Activated CD8-positive, alpha-beta T cell treated with anti-CD3 and anti-CD28 coated beads, Interleukin-2, amount 10 ng/mL, durations not matched to agents 7 days and 5 days (primary cell): ENCODE data around the gene MRPL54. TPM values are rescaled to one million over a fixed set of nuclear protein-coding genes. Genes with fewer than 3 reads are reported as not detected.

ENCODE experiments used
- ATAC-seq: fragments of 150-1000 bp; cut with Tn5 transposase; one replicate; pipeline ENCODE4 v1.10.0; 2021; ENCODE audit warnings: moderate library complexity
- CTCF ChIA-PET: fragments of 350-600 bp; sonication (Branson Sonifier 250); formaldehyde crosslinking; loops from one replicate; lab custom pipeline; 2021; ENCODE audit warnings: antibody characterized with exemption; lab: Charles Lee
- POLR2A ChIA-PET: fragments of 350-600 bp; sonication (Branson Sonifier 250); formaldehyde crosslinking; loops from one replicate; lab custom pipeline; 2021; ENCODE audit warnings: antibody characterized with exemption; lab: Charles Lee
- DNase-seq: peaks from one replicate; pipeline ENCODE4 v3.0.0-alpha.2; 2020
- H3K27ac Mint-ChIP-seq: one replicate; pipeline ENCODE4 v1.8.0; 2021; ENCODE audit warnings: mild to moderate bottlenecking, mixed read lengths
- H3K27me3 Mint-ChIP-seq: one replicate; pipeline ENCODE4 v1.8.0; 2021; ENCODE audit warnings: low read depth, mixed read lengths
- H3K36me3 Mint-ChIP-seq: one replicate; pipeline ENCODE4 v1.8.0; 2021; ENCODE audit warnings: low read depth, mixed read lengths
- H3K4me1 Mint-ChIP-seq: one replicate; pipeline ENCODE4 v1.8.0; 2021; ENCODE audit warnings: low read depth, mixed read lengths
- H3K4me3 Mint-ChIP-seq: one replicate; pipeline ENCODE4 v1.8.0; 2021; ENCODE audit warnings: mild to moderate bottlenecking, mixed read lengths
- H3K9me3 Mint-ChIP-seq: one replicate; pipeline ENCODE4 v1.8.0; 2022; ENCODE audit warnings: mixed read lengths; ENCODE audit not compliant: insufficient read depth
- total RNA-seq, 2 experiments: library from RNA; stranded (reverse); gene quantifications; one replicate each; pipeline ENCODE4 v1.2.3, GENCODE V29; 2021

Gene MRPL54
- total RNA-seq, 2 experiments from 2014 or later, result 66.9 to 71.4 TPM

DNA sequence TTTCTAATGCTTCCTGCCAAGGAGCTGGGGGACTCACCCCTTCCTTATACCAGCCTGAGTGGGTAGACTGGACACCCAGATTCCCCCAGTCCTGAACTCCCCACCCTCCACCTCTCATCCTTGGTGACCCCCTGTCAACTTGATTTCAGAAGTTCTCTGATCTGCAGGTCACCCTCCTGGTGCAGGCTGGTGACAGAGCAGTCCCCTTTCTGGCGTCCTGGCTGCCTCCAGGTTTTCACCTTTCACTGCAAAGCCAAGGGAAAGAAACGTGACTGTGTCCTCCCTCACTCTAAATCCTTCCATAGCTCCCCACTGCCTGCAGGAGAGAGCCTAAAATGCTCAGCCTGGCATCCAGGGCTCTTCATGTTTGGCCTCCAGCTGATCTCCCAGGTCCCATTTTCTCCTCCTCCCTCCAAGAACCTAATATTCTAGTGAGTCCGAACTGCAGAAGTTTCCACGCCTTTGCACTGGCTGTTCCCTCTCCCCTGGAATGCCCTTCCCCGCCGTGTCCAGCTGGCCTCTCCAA, 27.8 kb downstream of the MRPL54 start:
- Mint-ChIP-seq H3K9me3 (no peaks in the 10 kb centered on the region), H3K27me3 (peaks cover 2% of the 10 kb centered on the region), H3K4me1 (peaks cover 25% of the 10 kb centered on the region), H3K36me3 (peaks cover 2% of the 10 kb centered on the region), H3K4me3 (no peak overlapping the region), H3K27ac (no peak overlapping the region)
- DNase-seq (no peak), ATAC-seq (no peak)
- ChIA-PET POLR2A (no interaction called here), CTCF (interaction anchor here (2.1 kb wide), 2 partner anchors 28 to 31 kb away, joined by 5 to 6 read pairs; partner anchors contain the start of gene MRPL54)

DNA sequence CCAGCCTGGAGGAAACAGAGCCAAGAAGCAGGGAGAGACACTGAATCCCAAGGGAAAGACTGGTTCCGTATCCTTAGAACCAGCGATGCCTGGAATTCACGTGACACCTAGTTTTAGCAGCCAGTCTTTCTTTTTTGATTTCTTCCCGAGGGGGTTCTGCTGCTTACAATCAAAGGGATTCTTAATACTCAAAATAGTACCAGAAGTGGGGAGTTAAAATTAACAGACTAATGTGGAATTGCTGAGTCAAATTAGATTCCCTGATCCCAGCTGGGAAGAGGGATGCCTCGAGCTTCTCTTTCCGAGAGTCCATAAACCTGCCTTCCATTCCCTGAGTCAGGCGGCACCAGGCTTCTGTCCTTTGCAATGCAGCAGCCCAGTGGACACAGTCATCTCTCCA, 28.5 kb downstream of the MRPL54 start:
- Mint-ChIP-seq H3K4me1 (peaks cover 22% of the 10 kb centered on the region), H3K9me3 (no peaks in the 10 kb centered on the region), H3K27me3 (peaks cover 2% of the 10 kb centered on the region), H3K36me3 (peaks cover 2% of the 10 kb centered on the region), H3K4me3 (no peak overlapping the region), H3K27ac (no peak overlapping the region)
- ChIA-PET POLR2A (no interaction called here), CTCF (no interaction called here)
- ATAC-seq (no peak), DNase-seq (no peak)

DNA sequence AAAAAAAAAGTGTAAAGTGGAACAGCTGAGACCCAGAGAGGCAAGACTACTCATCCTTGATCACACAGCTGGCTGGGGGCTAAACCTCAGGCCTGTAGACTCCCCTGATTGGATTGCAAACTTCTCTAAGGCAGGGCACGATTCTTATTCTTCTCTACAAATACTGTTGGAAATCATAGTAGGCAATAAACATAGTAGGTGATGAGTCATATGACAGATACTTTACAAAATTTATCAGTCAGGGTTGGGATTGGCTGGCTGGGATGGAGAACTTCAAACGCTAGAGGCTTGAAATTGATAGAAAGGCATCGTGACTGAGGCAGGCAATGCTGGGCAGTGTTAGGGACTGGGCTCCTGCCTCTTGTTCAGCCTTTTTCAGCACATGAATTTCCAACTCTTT, 29.6 kb downstream of the MRPL54 start:
- DNase-seq (no peak), ATAC-seq (no peak)
- no peak overlapping the region for H3K27ac Mint-ChIP-seq
- ChIA-PET POLR2A (no interaction called here), CTCF (interaction anchor here (2.9 kb wide), 1 partner anchor 30 kb away, joined by 7 read pairs; the partner anchor contains the start of genes APBA3 and MRPL54)
- H3K36me3 Mint-ChIP-seq, result peaks cover 9% of the 10 kb centered on the region
- H3K9me3 Mint-ChIP-seq, result peaks cover 6% of the 10 kb centered on the region
- H3K27me3 Mint-ChIP-seq, result peaks cover 2% of the 10 kb centered on the region
- H3K4me3 Mint-ChIP-seq, result no peak overlapping the region
- H3K4me1 Mint-ChIP-seq, result peaks cover 23% of the 10 kb centered on the region

DNA sequence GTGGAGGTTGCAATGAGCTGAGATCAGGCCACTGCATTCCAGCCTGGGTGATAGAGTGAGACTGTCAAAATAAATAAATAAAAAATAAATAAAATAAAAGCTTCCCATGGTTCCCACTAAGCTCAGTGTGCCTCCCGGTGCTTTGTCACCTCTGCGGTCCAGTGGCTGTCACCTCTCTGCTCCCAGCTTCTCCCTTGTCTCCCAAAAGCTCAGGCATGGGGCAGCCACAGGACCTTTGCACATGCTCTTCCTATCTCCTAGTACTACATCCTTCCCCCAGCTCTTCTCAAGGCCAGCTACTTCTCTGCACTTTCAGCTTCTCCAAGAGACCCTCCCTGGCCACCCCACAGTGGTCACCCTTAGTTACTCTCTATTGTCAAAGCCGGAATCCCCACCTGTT, 31.3 kb downstream of the MRPL54 start:
- peaks cover 2% of the 10 kb centered on the region for H3K27me3 Mint-ChIP-seq
- peaks cover 26% of the 10 kb centered on the region for H3K4me1 Mint-ChIP-seq
- ATAC-seq (no peak), DNase-seq (no peak)
- H3K4me3 Mint-ChIP-seq, result no peak overlapping the region
- H3K27ac Mint-ChIP-seq, result peak overlapping the region; percentile 11
- H3K36me3 Mint-ChIP-seq, result peaks cover 12% of the 10 kb centered on the region
- H3K9me3 Mint-ChIP-seq, result peaks cover 6% of the 10 kb centered on the region
- ChIA-PET CTCF (interaction anchor here (1.0 to 2.9 kb wide), 2 partner anchors 18 to 32 kb away, joined by 3 to 7 read pairs; partner anchors contain the start of genes APBA3 and MRPL54), POLR2A (interaction anchor here (0.9 kb wide), 1 partner anchor 22 kb away, joined by 4 read pairs; no protein-coding TSS in a partner anchor)

DNA sequence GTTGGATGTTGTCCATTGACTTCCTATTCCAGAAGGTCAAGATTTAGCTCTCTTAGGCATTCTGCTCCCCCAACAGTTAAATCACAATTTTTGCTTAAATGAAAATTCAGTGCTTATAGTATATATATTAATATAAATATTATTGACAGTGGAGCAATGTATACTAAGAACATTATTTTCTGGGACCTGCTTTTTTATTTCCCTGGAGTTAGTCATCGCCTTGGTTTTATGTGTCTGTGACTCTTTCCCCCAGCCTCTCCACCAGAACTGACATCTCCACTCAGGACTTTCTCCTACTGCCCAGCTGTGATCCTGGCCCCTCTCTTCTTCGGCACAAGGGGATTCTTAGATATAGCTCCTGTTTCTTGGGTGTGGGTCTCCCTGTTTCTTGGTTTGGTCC, 33.9 kb downstream of the MRPL54 start:
- CTCF ChIA-PET, result interaction anchor here (0.8 to 1.6 kb wide), 3 partner anchors 15 to 26 kb away, joined by 3 to 5 read pairs (median 3); no protein-coding TSS in a partner anchor
- peaks cover 39% of the 10 kb centered on the region for H3K4me1 Mint-ChIP-seq
- peaks cover 2% of the 10 kb centered on the region for H3K27me3 Mint-ChIP-seq
- POLR2A ChIA-PET, result interaction anchor here (2.4 kb wide), 1 partner anchor 16 kb away, joined by 6 read pairs; no protein-coding TSS in a partner anchor
- no peak overlapping the region for H3K4me3 Mint-ChIP-seq
- no peak for ATAC-seq
- peaks cover 14% of the 10 kb centered on the region for H3K36me3 Mint-ChIP-seq
- H3K9me3 Mint-ChIP-seq, result peaks cover 6% of the 10 kb centered on the region
- no peak overlapping the region for H3K27ac Mint-ChIP-seq
- no peak for DNase-seq

DNA sequence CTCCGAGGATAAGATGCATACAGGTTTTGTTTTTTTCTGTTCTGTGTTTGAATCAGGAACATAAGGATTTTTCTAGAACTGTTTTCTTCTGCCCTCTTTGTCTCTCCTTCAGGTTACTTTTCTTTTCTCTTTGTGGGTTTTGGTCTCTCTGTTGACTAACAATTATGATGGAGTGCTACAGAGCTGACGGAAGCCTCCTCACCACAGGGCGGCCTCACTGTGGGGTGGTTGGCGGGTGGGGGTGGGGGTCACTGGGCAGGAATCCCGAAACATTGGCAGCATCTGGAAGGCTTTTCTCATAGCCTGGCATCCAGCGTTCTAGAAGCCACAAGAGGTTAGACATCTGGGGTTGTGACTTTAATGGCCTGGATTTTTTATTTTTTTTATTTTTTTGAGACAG, 35.7 kb downstream of the MRPL54 start:
- H3K27ac Mint-ChIP-seq, result peak overlapping the region; percentile 73
- ChIA-PET CTCF (interaction anchor here (0.7 to 1.2 kb wide), 4 partner anchors 14 to 36 kb away, joined by 3 to 4 read pairs (median 3); partner anchors contain the start of gene MRPL54), POLR2A (interaction anchor here (1.2 to 1.9 kb wide), 3 partner anchors 9 to 35 kb away, joined by 3 to 7 read pairs (median 5); no protein-coding TSS in a partner anchor)
- peaks cover 12% of the 10 kb centered on the region for H3K36me3 Mint-ChIP-seq
- peak overlapping the region; percentile 16 for H3K4me3 Mint-ChIP-seq
- H3K4me1 Mint-ChIP-seq, result peaks cover 47% of the 10 kb centered on the region
- H3K9me3 Mint-ChIP-seq, result peaks cover 6% of the 10 kb centered on the region
- DNase-seq (peak; percentile 70), ATAC-seq (peak; percentile 63)
- H3K27me3 Mint-ChIP-seq, result no peaks in the 10 kb centered on the region

DNA sequence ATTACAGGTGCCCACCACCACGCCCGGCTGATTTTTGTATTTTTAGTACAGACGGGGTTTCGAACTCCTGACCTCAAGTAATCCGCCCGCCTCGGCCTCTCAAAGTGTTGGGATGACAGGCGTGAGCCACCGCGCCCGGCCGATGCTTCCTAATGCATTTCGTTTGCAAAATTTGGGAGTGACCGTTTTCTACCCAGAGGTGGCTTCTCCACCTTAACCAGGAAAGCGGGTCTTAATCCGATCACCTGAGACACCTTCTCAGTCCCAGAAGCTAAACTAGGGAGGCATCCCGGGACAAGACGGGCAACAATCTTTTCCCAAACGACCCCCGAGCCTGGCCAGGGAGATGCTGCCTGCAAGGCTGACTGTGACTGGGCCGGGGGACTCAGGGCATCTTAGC, 38.5 kb downstream of the MRPL54 start:
- Mint-ChIP-seq H3K27ac (peak overlapping the region; percentile 61), H3K36me3 (peaks cover 14% of the 10 kb centered on the region), H3K27me3 (no peaks in the 10 kb centered on the region), H3K4me1 (peaks cover 57% of the 10 kb centered on the region), H3K4me3 (peak overlapping the region; percentile 69), H3K9me3 (peaks cover 6% of the 10 kb centered on the region)
- POLR2A ChIA-PET, result no interaction called here
- ATAC-seq, result no peak
- CTCF ChIA-PET, result no interaction called here
- DNase-seq, result no peak

DNA sequence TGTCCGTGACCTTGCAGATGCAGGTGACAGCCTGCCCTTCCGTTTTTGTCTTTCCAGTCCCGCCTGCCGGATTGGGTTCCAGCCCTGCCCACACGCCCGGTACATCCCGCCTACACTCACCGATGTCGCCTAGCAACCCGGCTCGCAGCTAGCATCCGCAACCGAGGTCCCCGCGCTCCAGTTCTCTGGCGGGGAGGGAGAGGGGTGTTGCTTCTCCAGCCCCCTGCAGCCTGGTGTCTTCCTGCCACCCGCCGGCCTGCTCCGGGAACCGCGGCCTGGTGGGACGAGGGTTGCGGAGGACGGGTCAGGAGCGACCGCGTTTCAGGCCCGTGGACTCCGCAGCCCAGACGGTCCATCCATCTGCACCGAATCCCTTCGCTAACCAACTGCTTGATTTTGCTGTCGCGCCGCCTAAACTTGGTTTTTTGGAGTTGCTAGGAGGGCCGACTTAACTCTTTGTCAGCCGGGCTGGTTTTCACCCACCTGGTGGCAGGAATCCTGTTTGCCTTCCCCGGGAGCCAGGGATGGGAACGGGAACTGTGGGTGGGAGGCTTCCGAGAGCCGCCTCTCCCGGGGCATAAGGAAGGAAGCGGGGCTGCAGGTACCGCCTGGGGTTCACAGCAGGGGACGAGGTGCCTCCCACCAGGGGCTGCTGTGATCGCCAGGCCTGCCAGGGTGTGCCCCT, 39.1 kb downstream of the MRPL54 start:
- Mint-ChIP-seq H3K9me3 (peaks cover 5% of the 10 kb centered on the region), H3K27ac (peak overlapping the region; percentile 61), H3K4me3 (peak overlapping the region; percentile 69), H3K27me3 (no peaks in the 10 kb centered on the region), H3K4me1 (peaks cover 59% of the 10 kb centered on the region), H3K36me3 (peaks cover 11% of the 10 kb centered on the region)
- CTCF ChIA-PET, result no interaction called here
- ATAC-seq (peak; percentile 86), DNase-seq (peak; percentile 85)
- POLR2A ChIA-PET, result no interaction called here

DNA sequence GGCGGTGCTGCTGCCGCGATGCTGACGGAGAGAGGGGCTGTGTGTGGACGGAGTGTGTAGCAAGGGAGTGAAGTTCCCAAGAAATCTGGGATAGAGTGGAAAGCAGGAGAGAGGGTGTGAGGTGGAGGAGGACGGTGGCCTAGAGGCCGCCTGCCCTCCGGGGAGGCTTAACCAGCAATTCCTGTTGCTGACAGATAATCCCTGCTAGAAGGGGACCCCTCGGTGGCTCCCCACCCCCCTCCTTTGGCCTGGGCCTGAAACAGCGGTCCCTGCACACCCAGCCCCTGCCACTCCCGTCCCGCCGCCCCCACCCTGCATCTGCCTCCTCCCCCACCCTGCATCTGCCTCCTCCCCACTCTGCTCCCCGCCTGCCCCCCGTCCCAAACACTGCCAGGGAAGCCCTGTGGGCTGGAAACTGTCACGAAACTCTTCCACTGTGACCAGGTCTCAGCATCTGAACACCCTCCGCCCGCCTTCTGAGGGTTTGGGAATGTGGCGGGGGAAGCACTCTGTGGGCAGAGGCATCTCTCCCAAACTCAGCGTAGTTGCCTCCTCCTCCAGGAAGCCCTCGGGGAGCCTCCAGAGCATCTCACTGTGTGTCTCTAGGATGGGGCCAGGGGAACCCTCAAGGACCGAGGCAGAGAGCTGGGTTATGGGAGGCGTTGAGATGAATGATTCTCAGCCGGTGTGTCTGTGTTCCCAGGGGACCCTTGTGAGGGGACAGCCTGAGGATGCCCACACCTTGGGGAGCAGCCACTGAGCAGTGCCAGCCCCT, 40.8 kb downstream of the MRPL54 start:
- no peaks in the 10 kb centered on the region for H3K27me3 Mint-ChIP-seq
- peak overlapping the region; percentile 49 for H3K27ac Mint-ChIP-seq
- H3K4me3 Mint-ChIP-seq, result no peak overlapping the region
- ChIA-PET POLR2A (no interaction called here), CTCF (no interaction called here)
- H3K9me3 Mint-ChIP-seq, result no peaks in the 10 kb centered on the region
- peaks cover 4% of the 10 kb centered on the region for H3K36me3 Mint-ChIP-seq
- DNase-seq (no peak), ATAC-seq (no peak)
- peaks cover 56% of the 10 kb centered on the region for H3K4me1 Mint-ChIP-seq

DNA sequence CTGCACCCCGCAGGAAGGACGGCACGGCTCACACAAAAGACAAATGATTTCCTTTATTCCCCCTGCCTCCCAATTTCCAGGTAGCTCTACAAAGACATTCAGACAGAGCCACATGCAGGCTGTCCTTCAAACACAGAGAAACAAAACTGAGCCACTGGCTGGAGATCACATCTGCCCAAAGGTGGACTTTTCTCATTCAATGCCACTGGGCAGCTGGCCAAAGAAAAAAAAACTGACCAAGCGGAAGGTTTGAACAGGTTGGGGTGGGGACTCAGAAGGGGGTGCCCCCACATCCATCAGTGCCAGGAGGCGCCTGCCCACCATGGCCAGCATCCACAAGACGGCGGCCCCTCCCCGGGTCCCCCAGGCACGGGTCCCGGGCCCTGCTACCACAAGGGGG, 41.5 kb downstream of the MRPL54 start:
- H3K27ac Mint-ChIP-seq, result peak overlapping the region; percentile 80
- H3K4me3 Mint-ChIP-seq, result no peak overlapping the region

DNA sequence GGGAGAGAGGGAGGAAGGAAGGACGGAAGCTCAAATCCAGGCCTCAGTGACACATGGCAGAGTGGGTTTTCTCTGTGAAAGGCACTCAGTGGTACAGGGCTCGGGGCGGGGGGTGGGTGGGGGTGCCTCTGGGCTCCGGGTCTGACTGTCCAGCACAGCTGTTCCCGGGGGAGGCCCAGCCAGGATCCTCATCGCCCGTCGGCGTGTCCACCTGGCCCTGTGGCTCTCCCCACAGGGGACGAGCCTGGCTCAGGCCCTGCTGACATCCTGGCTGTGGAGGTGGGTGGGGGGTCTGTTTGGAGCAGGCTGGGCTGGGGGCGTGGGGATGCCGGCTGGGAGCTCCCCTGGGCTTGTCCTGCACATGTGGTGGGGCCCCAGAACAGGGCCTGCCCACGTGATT, 41.9 kb downstream of the MRPL54 start:
- H3K9me3 Mint-ChIP-seq, result no peaks in the 10 kb centered on the region
- CTCF ChIA-PET, result interaction anchor here (0.6 kb wide), 1 partner anchor 1668 kb away, joined by 4 read pairs; no protein-coding TSS in a partner anchor
- peaks cover 52% of the 10 kb centered on the region for H3K4me1 Mint-ChIP-seq
- POLR2A ChIA-PET, result no interaction called here
- DNase-seq (no peak), ATAC-seq (no peak)
- H3K27ac Mint-ChIP-seq, result no peak overlapping the region
- H3K36me3 Mint-ChIP-seq, result peaks cover 1% of the 10 kb centered on the region
- H3K27me3 Mint-ChIP-seq, result no peaks in the 10 kb centered on the region
- no peak overlapping the region for H3K4me3 Mint-ChIP-seq

More for the DNA sequence above, 41.5 kb downstream of the MRPL54 start:
- peaks cover 56% of the 10 kb centered on the region for H3K4me1 Mint-ChIP-seq
- ChIA-PET CTCF (interaction anchor here (0.6 kb wide), 1 partner anchor 1668 kb away, joined by 4 read pairs; no protein-coding TSS in a partner anchor), POLR2A (no interaction called here)
- no peaks in the 10 kb centered on the region for H3K27me3 Mint-ChIP-seq
- H3K9me3 Mint-ChIP-seq, result no peaks in the 10 kb centered on the region
- DNase-seq (no peak), ATAC-seq (no peak)
- peaks cover 4% of the 10 kb centered on the region for H3K36me3 Mint-ChIP-seq
